Inflammatory macrophage treated with lipopolysaccharide for 1 hour (primary cell): Measurements from ENCODE around the gene DZIP1.
A peak's percentile ranks its signal among the peaks of the same experiment; 100 is the strongest.
"Not testable (repeated sequence)": the region's sequence is repeated elsewhere in the genome, so short reads cannot be mapped to it uniquely, and the experiment has no call there.

Source experiments
- DNase-seq, 2 donors: peaks; one replicate each; pipeline ENCODE4 v3.0.0-alpha.2; 2020 to 2022

Gene DZIP1

GRCh38 chr13:95593462-95593861 is 51.0 kb downstream of the DZIP1 start:
- DNase-seq = no peak

GRCh38 chr13:95588721-95589120 is 55.8 kb downstream of the DZIP1 start:
- DNase-seq = no peak

GRCh38 chr13:95588134-95588533 is 56.4 kb downstream of the DZIP1 start:
- no peak for DNase-seq

- DNase-seq = no peak
These were observed 58.6 kb downstream of the DZIP1 start for GRCh38 chr13:95585867-95586266.

GRCh38 chr13:95579303-95579702 is 65.2 kb downstream of the DZIP1 start:
- no peak for DNase-seq

- no peak for DNase-seq
These were observed 71.3 kb downstream of the DZIP1 start for GRCh38 chr13:95573221-95573620.

- DNase-seq = no peak
These were observed 72.6 kb downstream of the DZIP1 start for GRCh38 chr13:95571941-95572340.

GRCh38 chr13:95570016-95570415 is 74.5 kb downstream of the DZIP1 start:
- DNase-seq = peak; percentile 37 to 55

GRCh38 chr13:95568131-95568530 is 76.4 kb downstream of the DZIP1 start:
- DNase-seq = no peak

GRCh38 chr13:95565758-95566157 is 78.7 kb downstream of the DZIP1 start:
- not testable (repeated sequence) for DNase-seq

GRCh38 chr13:95564733-95565291 is 79.7 kb downstream of the DZIP1 start:
- peak; percentile 88 to 95 for DNase-seq

GRCh38 chr13:95564091-95564490 is 80.4 kb downstream of the DZIP1 start:
- DNase-seq = no peak

GRCh38 chr13:95560387-95560786 is 84.1 kb downstream of the DZIP1 start:
- DNase-seq = no peak

GRCh38 chr13:95559100-95559499 is 85.4 kb downstream of the DZIP1 start:
- DNase-seq = no peak

GRCh38 chr13:95557013-95557412 is 87.5 kb downstream of the DZIP1 start:
- no peak for DNase-seq

- DNase-seq = peak in 1 of 2 donors; percentile 14
These were observed 90.7 kb downstream of the DZIP1 start for GRCh38 chr13:95553581-95554385.

- no peak for DNase-seq
These were observed 91.7 kb downstream of the DZIP1 start, which contains the start of gene CLDN10 for GRCh38 chr13:95552539-95553441. Gene CLDN10, plus strand, starts transcription at chr13:95552720. Its CDS starts 34 bp downstream, at chr13:95552754.

GRCh38 chr13:95552208-95552538 is 92.3 kb downstream of the DZIP1 start:
- no peak for DNase-seq

GRCh38 chr13:95547531-95548167 is 96.9 kb downstream of the DZIP1 start:
- DNase-seq = no peak

GRCh38 chr13:95546919-95547318 is 97.6 kb downstream of the DZIP1 start:
- DNase-seq = no peak

GRCh38 chr13:95544293-95544692 is 100.2 kb downstream of the DZIP1 start:
- no peak for DNase-seq

- no peak for DNase-seq
These were observed 102.5 kb downstream of the DZIP1 start for GRCh38 chr13:95541911-95542474.

GRCh38 chr13:95541308-95541707 is 103.2 kb downstream of the DZIP1 start:
- no peak for DNase-seq
